Lung (tissue), 12 donors: ENCODE data around the gene ASH1L. TPM values are rescaled to one million over a fixed set of nuclear protein-coding genes. Genes with fewer than 3 reads are reported as not detected.
"Not testable (repeated sequence)": the region's sequence is repeated elsewhere in the genome, so short reads cannot be mapped to it uniquely, and the experiment has no call there.

ENCODE experiments used
- ATAC-seq: fragments of 200-7000 bp; cut with Tn5 transposase; one replicate; pipeline ENCODE4 v1.9.1; 2020; ENCODE audit warnings: moderate number of reproducible peaks; ENCODE audit not compliant: insufficient read depth, low FRiP score
- DNase-seq, 3 donors: peaks; one replicate each; pipeline ENCODE4 v3.0.0-alpha.2; 2013 to 2017
- H3K27ac ChIP-seq, 2 donors: one replicate each; pipeline ENCODE4 v1.5.1; 2013; ENCODE audit warnings: mild to moderate bottlenecking in 2 of 2, moderate library complexity in 2 of 2, control low read depth in 1 of 2, inconsistent platforms in 1 of 2, low read depth in 1 of 2, low read length in 1 of 2
- H3K27me3 ChIP-seq, 3 donors: one replicate each; pipeline ENCODE4 v1.5.1; 2013; ENCODE audit warnings: low read length in 2 of 3; ENCODE audit not compliant: control insufficient read depth in 3 of 3, insufficient read depth in 3 of 3
- H3K36me3 ChIP-seq, 4 donors: one replicate each; pipeline ENCODE4 v1.5.1; 2013; ENCODE audit warnings: low read length in 4 of 4, mild to moderate bottlenecking in 1 of 4, moderate library complexity in 1 of 4; ENCODE audit not compliant: control insufficient read depth in 4 of 4, insufficient read depth in 4 of 4
- H3K4me1 ChIP-seq, 5 donors: one replicate each; pipeline ENCODE4 v1.5.1; 2013; ENCODE audit warnings: low read length in 5 of 5, mild to moderate bottlenecking in 2 of 5, moderate library complexity in 1 of 5; ENCODE audit not compliant: control insufficient read depth in 5 of 5, insufficient read depth in 5 of 5
- H3K4me3 ChIP-seq: one replicate; pipeline ENCODE4 v1.5.1; 2013; ENCODE audit warnings: mild to moderate bottlenecking, control low read depth, moderate library complexity
- H3K9ac ChIP-seq, 2 donors: one replicate each; pipeline ENCODE4 v1.5.1; 2013; ENCODE audit warnings: low read length in 2 of 2, control low read depth in 1 of 2; ENCODE audit not compliant: insufficient read depth in 1 of 2
- H3K9me3 ChIP-seq, 4 donors: one replicate each; pipeline ENCODE4 v1.5.1; 2013; ENCODE audit warnings: low read length in 3 of 4, mild to moderate bottlenecking in 1 of 4, moderate library complexity in 1 of 4; ENCODE audit not compliant: control insufficient read depth in 4 of 4, insufficient read depth in 3 of 4
- CTCF ChIP-seq: IDR thresholded peaks from 2 replicates; pipeline ENCODE4 v1.5.1; 2012; ENCODE audit warnings: mild to moderate bottlenecking; ENCODE audit errors: control extremely low read depth, extremely low read depth
- WGBS, 2 donors: extraction: QIAGEN DNeasy Blood & Tissue Kit; methylation state at CpG; one replicate each; pipeline ENCODE4 v1.1.7; 2013; 5-methylcytosine and 5-hydroxymethylcytosine counted together
- polyA plus RNA-seq, 2 donors: library from polyadenylated mRNA; stranded (reverse); fragments of 200-250 nt; gene quantifications; one replicate each; pipeline ENCODE4 v1.2.1, GENCODE V29; 2013
- total RNA-seq, 2 donors: library from RNA; depleted of rRNA in 1 of 2; stranded (reverse); fragments of >200 nt in 1 of 2; gene quantifications; one replicate each; pipeline ENCODE4 v1.2.1, GENCODE V29; 2014 to 2021
- donor health status: control.
- donor health status: control.
- donor health status: Bipolar disorder and iron deficiency.
- donor health status: healthy.
- donor health status: DM: yes; HTN: yes; CAD: no.

ASH1L gene
- total and polyA plus RNA-seq, 4 donors, result 8.1 to 92.5 (median 27.5) TPM

- no peak for TF ChIP-seq CTCF
- Histone ChIP-seq H3K9me3 (no peaks in the 10 kb centered on the region), H3K27ac (no peak overlapping the region), H3K27me3 (no peaks in the 10 kb centered on the region), H3K4me3 (no peak overlapping the region), H3K36me3 (peaks cover 0 to 2% (median under 1%) of the 10 kb centered on the region in 4 donors), H3K9ac (no peak overlapping the region), H3K4me1 (no peaks in the 10 kb centered on the region)
- DNase-seq (no peak), ATAC-seq (no peak)
- WGBS, 2 donors, result 97% methylated on average over 4 of the region's 4 CpGs
Observed at GRCh38 chr1:155487541-155487940, 75.1 kb downstream of the ASH1L start.

DNA sequence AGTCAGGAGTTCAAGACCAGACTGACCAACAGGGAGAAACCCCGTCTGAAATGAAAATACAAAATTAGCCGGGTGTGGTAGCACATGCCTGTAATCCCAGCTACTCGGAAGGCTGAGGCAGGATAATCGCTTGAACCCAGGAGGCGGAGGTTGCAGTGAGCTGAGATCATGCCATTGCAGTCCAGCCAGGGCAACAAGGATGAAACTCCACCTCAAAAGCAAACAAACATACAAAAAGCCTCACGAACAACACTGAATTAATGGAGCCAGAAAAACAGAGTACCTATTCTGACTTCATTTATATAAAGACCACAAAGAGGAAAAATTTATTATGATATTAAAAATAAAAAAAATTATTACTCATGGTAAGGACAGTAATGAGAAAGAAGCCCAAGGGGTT lies 75.7 kb downstream of the ASH1L start:
- 92 to 95% methylated on average over 6 of the region's 6 CpGs for WGBS, 2 donors
- not testable (repeated sequence) for ATAC-seq, H3K27me3 ChIP-seq, H3K9ac ChIP-seq, DNase-seq, H3K4me3 ChIP-seq, H3K4me1 ChIP-seq, H3K27ac ChIP-seq, H3K36me3 ChIP-seq, H3K9me3 ChIP-seq

GRCh38 chr1:155485945-155486344 lies 76.7 kb downstream of the ASH1L start:
- DNase-seq (no peak), ATAC-seq (no peak)
- no peak overlapping the region for H3K27ac ChIP-seq
- no peak overlapping the region for H3K9ac ChIP-seq
- H3K9me3 ChIP-seq, result no peaks in the 10 kb centered on the region
- TF ChIP-seq CTCF, result no peak
- H3K4me3 ChIP-seq, result no peak overlapping the region
- peaks cover 8 to 13% (median 12%) of the 10 kb centered on the region in 4 donors for H3K36me3 ChIP-seq
- peaks cover 0 to 3% (median 0%) of the 10 kb centered on the region in 5 donors for H3K4me1 ChIP-seq
- no peaks in the 10 kb centered on the region for H3K27me3 ChIP-seq

- Histone ChIP-seq H3K27me3 (no peaks in the 10 kb centered on the region), H3K36me3 (peaks cover 10 to 19% (median 15%) of the 10 kb centered on the region in 4 donors), H3K4me1 (peaks cover 0 to 7% (median 0%) of the 10 kb centered on the region in 5 donors), H3K9me3 (no peaks in the 10 kb centered on the region), H3K4me3 (no peak overlapping the region), H3K27ac (no peak overlapping the region), H3K9ac (no peak overlapping the region)
- ATAC-seq (no peak), DNase-seq (no peak)
- 98% methylated on average over 4 of the region's 4 CpGs for WGBS, 2 donors
- TF ChIP-seq CTCF, result no peak
Observed at GRCh38 chr1:155485222-155485621, 77.4 kb downstream of the ASH1L start.
